ENCODE measurements around the gene KLHL22. TPM values are rescaled to one million over a fixed set of nuclear protein-coding genes. Genes with fewer than 3 reads are reported as not detected.
A peak's percentile ranks its signal among the peaks of the same experiment; 100 is the strongest.
"Not testable (repeated sequence)": the region's sequence is repeated elsewhere in the genome, so short reads cannot be mapped to it uniquely, and the experiment has no call there.

KLHL22 gene
- total RNA-seq, 1 experiment from 2014 or later, result 30.4 TPM

GRCh38 chr22:20395181-20395906, 100.3 kb downstream of the KLHL22 start:
- peak; percentile 6 for DNase-seq (ENCODE audit: low spot score)
- in situ Hi-C loops (cut with HindIII; ENCODE audit: low sequenced_read_pairs), result no loop called here

DNA sequence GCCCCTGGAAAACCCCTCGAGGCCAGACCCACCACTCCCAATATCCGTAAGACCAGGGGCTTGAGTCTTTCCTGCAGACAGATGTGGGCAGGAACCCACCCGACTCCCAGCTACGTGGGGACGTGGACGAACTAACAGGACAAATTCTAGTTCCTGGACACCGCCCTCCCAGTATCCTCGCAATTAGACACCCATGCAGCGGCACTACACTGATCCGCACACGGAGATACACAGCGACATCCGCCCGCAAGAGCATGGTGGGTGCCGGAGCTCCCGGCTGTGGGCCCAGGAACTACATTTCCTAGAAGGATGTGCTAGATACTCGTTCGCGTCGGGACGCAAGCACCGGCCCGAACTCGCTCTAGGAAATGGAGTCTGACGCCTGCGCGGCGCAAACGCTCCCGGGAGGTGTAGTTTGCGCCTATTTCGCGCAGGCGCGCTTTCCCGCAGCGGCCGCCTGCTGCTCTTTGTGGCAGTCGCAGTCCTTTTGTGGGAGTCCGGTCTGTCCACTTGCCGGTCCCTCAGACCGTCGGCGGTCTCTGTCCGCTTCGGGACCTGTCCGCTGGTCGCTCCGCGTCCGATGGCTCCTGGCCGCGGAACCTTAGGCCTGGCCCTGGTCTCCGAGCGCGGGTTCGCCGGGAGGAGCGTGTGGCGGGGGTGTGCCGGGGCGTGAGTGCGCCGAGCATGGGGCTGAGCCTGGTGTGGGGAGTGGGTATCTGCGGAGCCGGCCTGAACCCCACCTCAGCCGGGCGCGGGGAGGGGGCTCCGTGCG, 101.7 kb downstream of the KLHL22 start, which contains the start of gene ZNF74:
ZNF74 (plus strand) TSS at position 447 of the 772 bp plus-strand sequence. CDS start 478 bp downstream, outside the sequence.
- in situ Hi-C loops (cut with HindIII; ENCODE audit: low sequenced_read_pairs), result no loop called here
- peak; percentile 92 for DNase-seq (ENCODE audit: low spot score)

DNA sequence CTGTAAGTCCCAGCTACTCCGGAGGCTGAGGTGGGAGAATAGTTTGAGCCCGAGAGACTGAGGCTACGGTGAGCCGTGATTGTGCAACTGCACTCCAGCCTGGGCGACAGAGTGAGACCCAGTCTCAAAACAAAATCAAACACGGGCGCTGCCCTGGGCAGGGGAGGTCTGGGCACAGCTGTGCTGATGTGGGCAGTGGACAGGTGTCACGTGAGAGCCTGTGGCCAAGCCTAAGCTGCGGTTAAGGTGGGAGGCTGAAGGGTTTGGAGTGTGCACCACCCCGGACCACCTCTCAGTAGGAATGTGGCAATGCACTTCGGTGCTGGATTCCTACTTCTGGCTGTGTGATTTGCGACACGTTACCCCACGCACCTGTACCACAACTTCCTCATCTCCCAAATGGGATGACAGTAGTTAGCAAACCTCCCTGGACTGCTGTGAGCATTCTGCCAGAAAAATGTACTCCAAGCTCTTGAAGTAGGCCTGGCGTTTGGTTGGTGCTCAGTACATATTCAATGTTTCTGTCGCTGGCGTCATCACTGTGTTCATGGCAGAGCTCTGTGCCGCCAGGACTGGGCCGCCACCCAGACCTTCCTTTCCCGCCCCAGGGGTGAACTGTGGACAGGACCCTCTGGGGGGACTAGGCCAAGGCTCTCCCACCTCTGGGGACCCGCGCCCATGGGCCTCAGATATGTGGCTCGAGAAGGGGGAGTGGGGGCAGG, 102.5 kb downstream of the KLHL22 start:
- in situ Hi-C loops (cut with HindIII; ENCODE audit: low sequenced_read_pairs), result no loop called here
- DNase-seq (ENCODE audit: low spot score), result no peak

DNA sequence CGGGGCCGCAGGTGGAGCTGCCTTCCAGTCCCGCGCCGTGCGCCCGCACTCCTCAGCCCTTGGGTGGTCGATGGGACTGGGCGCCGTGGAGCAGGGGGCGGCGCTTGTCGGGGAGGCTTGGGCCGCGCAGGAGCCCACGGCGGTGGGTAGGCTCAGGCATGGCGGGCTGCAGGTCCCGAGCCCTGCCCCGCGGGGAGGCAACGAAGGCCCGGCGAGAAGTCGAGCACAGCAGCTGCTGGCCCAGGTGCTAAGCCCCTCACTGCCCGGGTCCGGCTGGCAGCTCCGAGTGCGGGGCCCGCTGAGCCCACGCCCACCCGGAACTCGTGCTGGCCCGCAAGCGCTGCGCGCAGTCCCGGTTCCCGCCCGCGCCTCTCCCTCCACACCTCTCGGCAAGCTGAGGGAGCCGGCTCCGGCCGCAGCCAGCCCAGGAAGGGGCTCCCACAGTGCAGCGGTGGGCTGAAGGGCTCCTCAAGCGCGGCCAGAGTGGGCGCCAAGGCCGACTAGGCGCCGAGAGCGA, 103.2 kb downstream of the KLHL22 start:
- in situ Hi-C loops (cut with HindIII; ENCODE audit: low sequenced_read_pairs); DNase-seq (ENCODE audit: low spot score): not testable (repeated sequence)

Other genes with a start within 250 kb of the KLHL22 start
- 39.2 and 50.4 TPM in 2 replicates for gene RTN4R, start 227.5 kb downstream of the KLHL22 start, total RNA-seq (2014; rRNA removed; shearing (Covaris generic))
- gene DGCR6L, start 175.7 kb downstream of the KLHL22 start, total RNA-seq (2014; rRNA removed; shearing (Covaris generic)), result 54.1 and 59.2 TPM in 2 replicates
- gene ZNF74, start 101.6 kb downstream of the KLHL22 start, total RNA-seq (2014; rRNA removed; shearing (Covaris generic)), result 19.9 and 22.1 TPM in 2 replicates
- gene SCARF2, start 58.0 kb downstream of the KLHL22 start, total RNA-seq (2014; rRNA removed; shearing (Covaris generic)), result 46.8 and 53.4 TPM in 2 replicates
- gene MED15, start 11.8 kb upstream of the KLHL22 start, total RNA-seq (2014; rRNA removed; shearing (Covaris generic)), result 10.5 and 19.0 TPM in 2 replicates